Lower leg skin (tissue), 3 donors: ENCODE results near the gene ARGLU1.

Source experiments
- CTCF ChIP-seq, 3 donors: fragments of 450-650 bp; IDR thresholded peaks; one replicate each; pipeline ENCODE4 v1.5.1; 2016; ENCODE audit warnings: antibody characterized with exemption in 3 of 3, mild to moderate bottlenecking in 3 of 3, moderate library complexity in 2 of 3
- POLR2A ChIP-seq, 2 donors: fragments of 450-650 bp; IDR thresholded peaks; one replicate each; pipeline ENCODE4 v1.6.1; 2016 to 2017; ENCODE audit warnings: antibody characterized with exemption in 2 of 2, mild to moderate bottlenecking in 1 of 2, moderate library complexity in 1 of 2

- no peak for TF ChIP-seq CTCF (IDR thresholded peaks at IDR 0.05)
- no peak for TF ChIP-seq POLR2A (IDR thresholded peaks at IDR 0.05)
Observed at GRCh38 chr13:106529415-106530170, 38.3 kb downstream of the ARGLU1 start.
